ENCODE measurements around the gene SLC35F3. TPM values are rescaled to one million over a fixed set of nuclear protein-coding genes. Genes with fewer than 3 reads are reported as not detected.
A peak's percentile ranks its signal among the peaks of the same experiment; 100 is the strongest.

The SLC35F3 gene
- total RNA-seq, 2 donors from 2014 or later: 14.4 to 14.8 TPM

- no peak for TF ChIP-seq CTCF (conservative IDR thresholded peaks at IDR 0.05)
- Histone ChIP-seq H3K4me3 (ENCODE audit: low read length) (peak overlapping the region; percentile 39), H3K9me3 (ENCODE audit: control insufficient read depth, low read length) (no peaks in the 10 kb centered on the region), H3K9ac (ENCODE audit: extremely low read depth, low read length, poor library complexity, severe bottlenecking) (no peak overlapping the region), H3K27ac (ENCODE audit: low read depth, low read length) (peak overlapping the region; percentile 74), H3K36me3 (ENCODE audit: control insufficient read depth, insufficient read depth, low read length) (no peaks in the 10 kb centered on the region), H3K27me3 (ENCODE audit: control insufficient read depth, insufficient read depth, low read length, poor library complexity, severe bottlenecking) (no peaks in the 10 kb centered on the region), H3K4me1 (ENCODE audit: control insufficient read depth, insufficient read depth, low read length) (peaks cover 39% of the 10 kb centered on the region)
- no peak overlapping the region for H3K27ac Mint-ChIP-seq
- 66 to 72% methylated on average over 10 of the region's 10 CpGs for WGBS, 2 experiments (ENCODE audit: insufficient coverage in 1 of 2, insufficient read length in 1 of 2)
- H3K4me1 Mint-ChIP-seq: peaks cover 58% of the 10 kb centered on the region
- no peaks in the 10 kb centered on the region for H3K9me3 Mint-ChIP-seq
- DNase-seq: peak; percentile 58
- H3K36me3 Mint-ChIP-seq (ENCODE audit: low read depth): peaks cover 20% of the 10 kb centered on the region
- peaks cover 5% of the 10 kb centered on the region for H3K27me3 Mint-ChIP-seq (ENCODE audit: insufficient read depth)
- peak overlapping the region; percentile 34 for H3K4me3 Mint-ChIP-seq
Measured at GRCh38 chr1:234230414-234230862, 326.0 kb downstream of the SLC35F3 start.

GRCh38 chr1:234231061-234231892 lies 326.8 kb downstream of the SLC35F3 start:
- no peaks in the 10 kb centered on the region for H3K27me3 ChIP-seq (ENCODE audit: control insufficient read depth, insufficient read depth, low read length, poor library complexity, severe bottlenecking)

GRCh38 chr1:234231893-234232276 lies 327.4 kb downstream of the SLC35F3 start:
- Histone ChIP-seq H3K27ac (ENCODE audit: low read depth, low read length) (no peak overlapping the region), H3K4me1 (ENCODE audit: control insufficient read depth, insufficient read depth, low read length) (peaks cover 30% of the 10 kb centered on the region), H3K9ac (ENCODE audit: extremely low read depth, low read length, poor library complexity, severe bottlenecking) (no peak overlapping the region), H3K27me3 (ENCODE audit: control insufficient read depth, insufficient read depth, low read length, poor library complexity, severe bottlenecking) (no peaks in the 10 kb centered on the region), H3K4me3 (ENCODE audit: low read length) (no peak overlapping the region), H3K9me3 (ENCODE audit: control insufficient read depth, low read length) (no peaks in the 10 kb centered on the region), H3K36me3 (ENCODE audit: control insufficient read depth, insufficient read depth, low read length) (no peaks in the 10 kb centered on the region)
- no peak overlapping the region for H3K27ac Mint-ChIP-seq
- WGBS, 2 experiments (ENCODE audit: insufficient coverage in 1 of 2, insufficient read length in 1 of 2): 96% methylated on average over 13 of the region's 13 CpGs
- H3K4me1 Mint-ChIP-seq: peaks cover 45% of the 10 kb centered on the region
- H3K9me3 Mint-ChIP-seq: no peaks in the 10 kb centered on the region
- no peak overlapping the region for H3K4me3 Mint-ChIP-seq
- peaks cover 20% of the 10 kb centered on the region for H3K36me3 Mint-ChIP-seq (ENCODE audit: low read depth)
- no peak for TF ChIP-seq CTCF (conservative IDR thresholded peaks at IDR 0.05)
- peaks cover 5% of the 10 kb centered on the region for H3K27me3 Mint-ChIP-seq (ENCODE audit: insufficient read depth)
- DNase-seq: no peak

More at GRCh38 chr1:234231061-234231892, 326.8 kb downstream of the SLC35F3 start:
- peak; percentile 91 for DNase-seq
- peaks cover 20% of the 10 kb centered on the region for H3K36me3 Mint-ChIP-seq (ENCODE audit: low read depth)
- peak overlapping the region; percentile 34 for H3K4me3 Mint-ChIP-seq
- H3K27ac ChIP-seq (ENCODE audit: low read depth, low read length): peak overlapping the region; percentile 74
- peak overlapping the region; percentile 39 for H3K4me3 ChIP-seq (ENCODE audit: low read length)
- TF ChIP-seq CTCF (conservative IDR thresholded peaks at IDR 0.05): peak; percentile 81
- WGBS, 2 experiments (ENCODE audit: insufficient coverage in 1 of 2, insufficient read length in 1 of 2): 94 to 95% methylated on average over 29 to 55 of the region's 55 CpGs
- H3K4me1 ChIP-seq (ENCODE audit: control insufficient read depth, insufficient read depth, low read length): peaks cover 36% of the 10 kb centered on the region
- no peaks in the 10 kb centered on the region for H3K9me3 Mint-ChIP-seq
- H3K9me3 ChIP-seq (ENCODE audit: control insufficient read depth, low read length): no peaks in the 10 kb centered on the region
- H3K9ac ChIP-seq (ENCODE audit: extremely low read depth, low read length, poor library complexity, severe bottlenecking): no peak overlapping the region
- no peaks in the 10 kb centered on the region for H3K36me3 ChIP-seq (ENCODE audit: control insufficient read depth, insufficient read depth, low read length)
- H3K27ac Mint-ChIP-seq: no peak overlapping the region
- H3K4me1 Mint-ChIP-seq: peaks cover 52% of the 10 kb centered on the region
- H3K27me3 Mint-ChIP-seq (ENCODE audit: insufficient read depth): peaks cover 5% of the 10 kb centered on the region
